Frontal cortex (tissue), 4 donors: ENCODE data around the gene KLK10. TPM values are rescaled to one million over a fixed set of nuclear protein-coding genes. Genes with fewer than 3 reads are reported as not detected.
"Not testable (repeated sequence)": the region's sequence is repeated elsewhere in the genome, so short reads cannot be mapped to it uniquely, and the experiment has no call there.

ENCODE experiments used
- DNase-seq, 2 donors: peaks; one replicate each; pipeline ENCODE4 v3.0.0; 2012; ENCODE audit warnings: low spot score in 2 of 2
- FAIRE-seq: peaks from 2 replicates; lab custom pipeline; 2012; peaks lifted over from hg19 to GRCh38; lab: Jason Lieb, UNC
- total RNA-seq: library from RNA; depleted of rRNA; stranded (reverse); fragments of >200 nt; gene quantifications from one replicate; pipeline ENCODE4 v1.2.3, GENCODE V29; 2014
- donor health status: control.
- donor health status: control.
- donor health status: control.

The KLK10 gene
- total RNA-seq, 1 donor from 2014 or later: not detected

- DNase-seq: no peak
- FAIRE-seq: no peak
These were observed 14.3 kb downstream of the KLK10 start for GRCh38 chr19:51005248-51005647.

- FAIRE-seq: no peak
- no peak for DNase-seq
These were observed 16.2 kb downstream of the KLK10 start for GRCh38 chr19:51003316-51003715.

- DNase-seq: no peak
- FAIRE-seq: no peak
These were observed 16.8 kb downstream of the KLK10 start for GRCh38 chr19:51002542-51003311.

DNA sequence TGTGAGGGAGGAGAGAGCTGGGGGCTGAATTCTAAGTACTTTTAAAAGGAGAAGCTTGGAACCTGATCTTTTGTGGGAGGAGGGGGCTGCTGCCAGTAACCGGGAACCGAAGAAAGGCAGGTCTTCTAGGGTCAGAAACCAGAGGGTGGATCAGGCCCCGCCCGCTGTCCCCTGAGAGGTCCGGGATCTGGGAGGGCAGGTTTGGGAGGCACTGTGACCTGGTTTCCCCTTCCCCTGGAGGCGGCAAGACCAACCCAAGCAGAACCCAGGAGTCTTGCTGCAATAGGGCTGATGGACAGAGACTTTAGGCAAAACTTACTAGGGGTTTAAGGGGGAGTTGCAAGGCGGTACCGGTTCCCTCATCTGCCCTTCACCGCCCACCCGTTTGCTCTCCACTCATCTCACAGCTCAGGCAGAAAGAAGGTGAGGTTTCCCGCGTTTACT, 17.4 kb downstream of the KLK10 start:
- no peak for DNase-seq
- FAIRE-seq: no peak

DNA sequence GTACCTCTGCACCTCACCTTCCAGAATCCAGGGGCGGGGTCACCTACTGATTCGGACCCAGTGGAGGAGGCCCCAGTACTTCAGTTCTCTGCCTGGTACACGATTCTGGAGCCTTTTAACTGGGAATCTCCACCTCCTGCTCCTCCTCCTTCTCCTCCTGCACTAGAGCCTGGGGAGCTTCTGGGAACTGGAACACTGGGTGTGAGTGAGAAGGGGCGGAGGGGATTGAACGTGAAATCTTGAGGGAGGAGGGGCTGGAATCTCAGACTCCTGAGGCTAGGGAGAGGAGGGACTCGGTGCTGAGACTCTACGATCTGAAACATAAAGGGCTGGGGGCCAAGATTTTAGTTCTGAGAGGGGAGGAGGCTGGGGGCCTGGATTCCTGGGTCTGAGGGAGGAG, 18.0 kb downstream of the KLK10 start, which contains the start of gene KLK8:
KLK8 (minus strand) TSS at position 90 of the 400 bp plus-strand sequence. CDS start 437 bp downstream, outside the sequence.
- DNase-seq: no peak
- no peak for FAIRE-seq

DNA sequence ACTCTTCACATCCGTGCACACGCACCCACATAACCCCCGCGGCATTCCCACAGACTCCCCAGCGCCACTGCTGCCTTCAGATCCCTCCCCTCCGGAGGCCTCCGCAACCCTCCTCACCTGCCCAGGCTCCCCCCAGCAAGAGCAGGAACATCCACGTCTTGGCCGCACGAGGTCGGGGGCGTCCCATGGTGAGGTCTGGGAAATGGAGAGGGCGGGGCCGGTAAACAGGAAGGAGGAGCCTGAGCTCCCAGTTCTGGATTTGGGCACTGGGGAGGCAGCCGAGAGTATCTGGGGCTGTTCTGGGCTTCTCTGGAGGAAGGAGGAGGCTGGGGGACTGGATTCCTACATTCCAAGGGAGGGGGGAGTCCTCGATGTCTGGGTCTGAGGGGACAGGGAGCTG, 18.5 kb downstream of the KLK10 start:
- no peak for DNase-seq
- FAIRE-seq: no peak

DNA sequence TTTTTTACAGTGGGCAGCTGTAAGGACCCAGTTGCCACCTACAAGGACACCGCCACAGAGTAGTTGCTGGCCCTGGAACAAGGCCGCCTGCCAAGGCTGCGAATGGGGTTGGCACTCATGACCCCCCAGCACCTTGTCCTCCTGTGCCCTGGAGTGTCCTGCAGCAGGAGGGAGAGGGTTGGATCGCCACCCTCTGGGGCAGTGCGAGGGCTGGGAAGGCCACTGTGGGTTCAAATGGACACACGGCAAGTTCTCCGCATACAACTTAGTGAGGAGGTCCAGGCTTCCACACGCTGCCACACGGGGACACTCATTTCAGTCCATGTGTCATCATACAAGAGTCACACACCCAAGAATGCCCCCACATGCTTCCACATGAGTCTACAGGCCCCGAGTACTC, 19.1 kb downstream of the KLK10 start:
- DNase-seq: no peak
- no peak for FAIRE-seq

DNA sequence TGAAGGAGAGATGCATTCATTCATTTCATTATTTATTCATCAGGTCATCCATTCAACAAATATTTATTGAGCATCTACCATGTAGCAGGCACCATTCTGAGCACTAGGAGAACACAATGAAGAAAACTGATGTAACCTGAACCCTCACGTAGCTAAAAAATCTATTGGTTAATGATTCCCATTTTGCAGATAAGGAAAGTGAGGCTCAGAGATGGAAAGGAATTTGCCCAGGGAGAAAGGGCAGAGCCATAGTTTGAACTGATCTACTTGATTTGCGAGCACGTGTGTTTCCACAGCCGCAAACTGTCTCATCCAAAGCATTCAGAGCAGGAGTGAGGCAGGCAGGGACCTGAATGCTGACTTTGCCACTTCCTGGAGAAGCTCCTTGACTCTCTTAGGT, 20.8 kb downstream of the KLK10 start:
- no peak for FAIRE-seq
- DNase-seq: no peak

DNA sequence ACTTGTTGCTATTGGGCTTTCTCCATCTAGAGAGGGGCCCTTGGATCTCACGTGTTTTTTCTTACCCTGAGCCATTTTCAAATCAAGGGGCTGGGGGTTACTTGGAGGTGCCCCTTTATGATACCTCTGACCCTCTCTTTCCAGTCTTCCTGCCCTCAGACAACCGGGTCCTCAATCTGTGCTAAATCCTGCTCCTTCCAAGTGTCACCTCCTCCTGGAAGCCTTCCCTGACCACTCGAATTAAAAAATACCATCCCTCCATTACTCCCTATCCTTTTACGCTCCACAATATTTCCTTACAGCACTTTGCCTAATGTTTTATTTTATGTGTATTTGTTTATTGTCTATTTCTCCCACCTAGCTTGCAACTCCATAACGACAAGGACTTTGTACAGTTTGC, 21.4 kb downstream of the KLK10 start:
- FAIRE-seq (no peak), DNase-seq (no peak)

GRCh38 chr19:50994129-50994528, 25.4 kb downstream of the KLK10 start:
- no peak for FAIRE-seq

DNA sequence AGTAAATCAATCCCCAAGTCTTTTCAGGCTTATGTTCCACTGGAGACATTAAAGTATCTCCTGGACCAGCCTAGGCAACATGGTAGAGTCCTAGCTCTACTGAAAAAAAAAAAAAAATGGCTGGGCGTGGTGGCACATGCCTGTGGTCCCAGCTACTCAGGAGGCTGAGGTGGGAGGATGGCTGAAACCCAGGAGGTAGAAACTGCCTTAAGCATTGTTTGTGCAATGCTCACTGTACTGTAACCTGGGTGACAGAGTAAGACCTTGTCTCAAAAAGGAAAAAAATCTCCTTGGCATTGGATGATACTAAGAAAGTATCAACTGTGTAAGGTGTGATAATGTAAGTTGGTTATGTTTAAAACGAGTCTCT, 26.9 kb downstream of the KLK10 start:
- no peak for FAIRE-seq
- no peak for DNase-seq

More at GRCh38 chr19:50994129-50994528, 25.4 kb downstream of the KLK10 start:
- no peak for DNase-seq

GRCh38 chr19:50984416-50984815, 35.1 kb downstream of the KLK10 start:
- DNase-seq, FAIRE-seq: not testable (repeated sequence)

- DNase-seq: no peak
- FAIRE-seq: no peak
These were observed 35.8 kb downstream of the KLK10 start, which contains the start of gene KLK7 for GRCh38 chr19:50983625-50984292. KLK7 (minus strand) TSS chr19:50983917; CDS start chr19:50982399, 1,518 bp downstream.

DNA sequence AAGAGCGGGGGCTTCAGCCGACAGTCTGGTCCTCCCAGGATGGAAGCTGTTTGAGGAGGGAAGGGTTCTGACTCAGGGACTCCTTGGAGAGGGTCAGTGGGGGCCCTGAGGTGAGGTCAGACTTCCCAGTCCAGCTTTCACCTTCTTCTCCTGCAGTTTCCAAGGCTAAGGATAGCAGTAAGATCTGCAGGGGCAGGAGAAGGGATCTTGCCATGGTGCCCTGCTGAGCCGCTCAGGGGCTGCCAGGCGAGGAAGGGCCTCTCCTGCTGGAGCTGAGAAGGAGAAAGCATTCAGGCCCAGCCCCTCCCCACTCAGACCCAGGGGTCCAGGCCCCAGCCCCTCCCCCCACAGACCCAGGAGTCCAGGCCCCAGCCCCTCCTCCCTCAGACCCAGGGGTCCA, 37.3 kb downstream of the KLK10 start:
- DNase-seq: no peak
- FAIRE-seq: no peak

DNA sequence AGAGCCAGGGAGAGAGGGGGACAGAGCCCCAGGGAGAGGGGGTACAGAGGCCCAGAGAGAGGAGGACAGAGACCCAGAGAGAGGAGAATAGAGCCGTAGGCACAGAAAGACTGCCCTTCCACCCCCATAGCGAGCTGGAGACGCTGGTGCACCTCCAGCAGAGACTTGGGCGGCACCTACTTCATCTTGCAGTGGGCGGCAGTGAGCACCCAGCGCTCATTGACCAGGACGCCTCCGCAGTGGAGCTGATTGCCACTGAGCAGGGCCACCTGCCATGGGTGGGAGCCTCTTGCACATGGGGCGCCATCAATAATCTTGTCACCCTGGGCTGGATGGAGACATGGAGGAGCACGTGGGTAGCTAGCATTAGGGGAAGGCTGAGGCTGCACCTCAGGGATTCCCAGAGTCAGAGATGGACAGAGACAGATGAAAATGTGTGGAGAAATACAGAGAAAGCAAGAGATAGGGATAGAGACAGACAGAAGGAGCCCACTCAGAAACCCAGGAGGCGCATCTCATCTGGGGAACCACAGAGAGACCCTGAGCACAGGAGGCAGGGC, 37.8 kb downstream of the KLK10 start:
- FAIRE-seq (no peak), DNase-seq (no peak)

DNA sequence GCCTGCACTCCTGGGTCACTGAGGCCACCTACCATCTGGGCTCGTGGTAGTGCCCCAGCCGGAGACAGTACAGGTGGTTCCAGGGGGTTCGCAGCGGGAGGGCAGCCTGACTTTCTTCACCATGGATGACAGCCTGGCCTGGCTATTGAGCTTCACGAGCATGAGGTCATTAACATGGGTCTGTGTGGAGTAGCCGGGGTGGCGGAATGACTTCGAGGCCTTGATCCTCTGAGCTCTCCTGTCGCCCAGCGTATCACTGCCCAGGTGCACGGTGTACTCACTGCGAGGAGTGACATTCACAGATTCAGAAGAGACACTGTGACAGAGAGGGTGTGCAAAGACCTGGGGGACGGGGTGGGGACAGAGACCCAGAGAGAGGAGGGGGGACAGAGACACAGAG, 39.3 kb downstream of the KLK10 start:
- FAIRE-seq (no peak), DNase-seq (no peak)

GRCh38 chr19:50979758-50980157, 39.8 kb downstream of the KLK10 start:
- DNase-seq (no peak), FAIRE-seq (no peak)

DNA sequence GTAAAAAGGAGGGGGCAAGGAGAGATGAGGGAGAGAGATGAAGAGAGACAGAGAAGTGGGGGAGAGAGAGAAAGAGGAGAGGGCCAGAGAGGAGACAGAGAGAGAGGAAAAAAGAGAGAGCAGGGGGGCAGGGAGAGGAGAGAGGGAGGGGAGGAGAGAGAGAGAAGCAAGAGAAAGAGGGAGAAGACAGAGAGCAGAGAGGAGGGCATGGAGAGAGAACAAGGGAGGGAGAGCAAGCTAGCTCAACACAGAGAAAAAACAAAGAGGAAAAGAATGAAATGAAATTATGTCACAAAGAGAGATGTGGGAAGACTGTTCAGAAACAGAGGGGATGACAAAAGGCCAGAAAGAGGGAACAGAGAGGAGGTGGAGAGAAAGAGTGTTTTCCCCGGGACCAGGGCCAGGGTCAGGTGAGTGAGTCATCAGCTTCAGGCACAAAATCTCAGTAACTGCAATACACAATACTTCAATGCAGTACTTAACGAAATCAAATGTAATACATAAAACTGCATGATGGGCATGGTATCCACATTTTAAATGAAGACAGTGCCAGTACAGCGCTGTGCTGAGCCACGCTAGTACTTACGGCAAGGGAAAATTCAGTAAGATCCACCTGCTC, 40.6 kb downstream of the KLK10 start:
- DNase-seq (no peak), FAIRE-seq (no peak)

DNA sequence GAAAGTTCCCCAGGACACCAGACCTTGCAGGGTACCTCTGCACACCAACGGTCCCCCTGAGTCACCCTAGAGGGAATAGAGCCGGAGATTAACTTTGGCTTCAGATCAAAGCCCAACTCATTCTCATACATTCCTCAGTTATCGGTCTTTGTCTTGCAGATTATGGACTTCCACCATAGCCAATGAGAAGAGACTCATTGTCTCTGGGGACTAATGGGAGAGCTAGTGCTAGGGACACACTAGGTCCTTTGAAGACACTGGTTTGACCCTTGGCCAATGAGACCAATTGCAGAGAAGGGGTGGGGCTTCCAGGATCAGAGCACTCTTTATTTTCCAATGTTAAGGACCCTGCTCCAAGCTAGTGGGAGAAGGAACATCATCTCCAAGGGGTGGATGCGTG, 41.9 kb downstream of the KLK10 start:
- DNase-seq (no peak), FAIRE-seq (no peak)

GRCh38 chr19:50975766-50976165, 43.7 kb downstream of the KLK10 start:
- DNase-seq (no peak), FAIRE-seq (no peak)
